Measurements from ENCODE around the gene PPFIA1.

PPFIA1 gene

DNA sequence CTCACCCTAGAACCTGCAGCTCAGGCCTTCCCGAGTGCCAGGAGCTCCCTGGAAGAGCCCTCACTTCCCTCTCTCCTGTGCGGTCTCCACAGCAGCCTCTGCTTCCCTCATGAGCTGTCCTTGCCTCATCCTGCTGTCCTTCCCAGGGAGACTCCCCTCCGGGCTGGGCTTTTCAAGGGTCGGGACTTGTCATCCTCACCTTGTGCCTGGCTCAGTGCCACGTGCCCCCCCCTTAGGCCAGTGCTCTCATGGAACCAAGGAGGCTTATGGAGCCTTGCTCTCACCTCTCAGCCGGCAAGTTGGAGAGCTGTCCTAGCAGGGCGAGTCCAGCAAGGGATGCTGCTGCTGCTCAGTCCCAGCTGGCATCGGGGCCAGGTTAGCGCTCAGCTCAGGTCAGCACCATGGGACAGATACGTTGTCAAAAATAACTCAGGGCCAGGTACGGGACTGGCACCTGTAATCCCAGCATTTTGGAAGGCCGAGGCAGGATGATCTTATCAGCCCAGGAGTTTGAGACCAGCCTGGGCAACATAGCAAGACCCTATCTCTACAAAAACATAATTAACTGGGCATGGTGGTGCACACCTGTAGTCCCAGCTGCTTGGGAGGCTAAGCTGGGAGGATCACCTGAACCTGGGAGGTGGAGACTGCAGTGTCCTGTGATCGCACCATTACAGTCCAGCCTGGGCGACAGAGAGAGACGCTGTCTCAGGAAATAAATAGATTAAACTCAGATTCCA lies 141.4 kb downstream of the PPFIA1 start:
- TF ChIP-seq, protein P1, sequence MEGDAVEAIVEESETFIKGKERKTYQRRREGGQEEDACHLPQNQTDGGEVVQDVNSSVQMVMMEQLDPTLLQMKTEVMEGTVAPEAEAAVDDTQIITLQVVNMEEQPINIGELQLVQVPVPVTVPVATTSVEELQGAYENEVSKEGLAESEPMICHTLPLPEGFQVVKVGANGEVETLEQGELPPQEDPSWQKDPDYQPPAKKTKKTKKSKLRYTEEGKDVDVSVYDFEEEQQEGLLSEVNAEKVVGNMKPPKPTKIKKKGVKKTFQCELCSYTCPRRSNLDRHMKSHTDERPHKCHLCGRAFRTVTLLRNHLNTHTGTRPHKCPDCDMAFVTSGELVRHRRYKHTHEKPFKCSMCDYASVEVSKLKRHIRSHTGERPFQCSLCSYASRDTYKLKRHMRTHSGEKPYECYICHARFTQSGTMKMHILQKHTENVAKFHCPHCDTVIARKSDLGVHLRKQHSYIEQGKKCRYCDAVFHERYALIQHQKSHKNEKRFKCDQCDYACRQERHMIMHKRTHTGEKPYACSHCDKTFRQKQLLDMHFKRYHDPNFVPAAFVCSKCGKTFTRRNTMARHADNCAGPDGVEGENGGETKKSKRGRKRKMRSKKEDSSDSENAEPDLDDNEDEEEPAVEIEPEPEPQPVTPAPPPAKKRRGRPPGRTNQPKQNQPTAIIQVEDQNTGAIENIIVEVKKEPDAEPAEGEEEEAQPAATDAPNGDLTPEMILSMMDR (IDR thresholded peaks at IDR 0.05; ENCODE audit: insufficient read depth, missing control alignments): no peak
- no peak for FAIRE-seq
- DNase-seq (ENCODE audit: insufficient read length, low spot score): no peak

DNA sequence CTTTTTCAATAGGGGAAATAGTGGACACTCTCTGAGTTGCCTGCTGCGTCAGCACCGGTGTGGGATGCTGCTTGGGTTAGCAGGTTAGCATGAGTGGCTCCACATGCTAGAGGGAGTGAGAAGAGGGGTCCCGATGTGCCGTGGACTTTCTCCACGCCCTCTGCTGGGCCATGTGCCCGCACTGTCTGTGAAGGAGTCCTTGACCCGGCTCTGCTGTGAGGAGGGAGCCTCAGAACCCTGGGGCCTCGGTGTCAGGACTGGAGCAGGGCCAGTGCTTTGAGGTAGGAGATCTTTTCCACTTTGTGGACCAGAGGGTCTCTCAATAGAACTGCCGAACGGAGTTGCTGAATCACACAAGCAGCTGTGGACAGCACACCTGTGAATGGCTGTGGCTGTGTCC lies 142.7 kb downstream of the PPFIA1 start:
- no peak for DNase-seq (ENCODE audit: insufficient read length, low spot score)
- FAIRE-seq: no peak

DNA sequence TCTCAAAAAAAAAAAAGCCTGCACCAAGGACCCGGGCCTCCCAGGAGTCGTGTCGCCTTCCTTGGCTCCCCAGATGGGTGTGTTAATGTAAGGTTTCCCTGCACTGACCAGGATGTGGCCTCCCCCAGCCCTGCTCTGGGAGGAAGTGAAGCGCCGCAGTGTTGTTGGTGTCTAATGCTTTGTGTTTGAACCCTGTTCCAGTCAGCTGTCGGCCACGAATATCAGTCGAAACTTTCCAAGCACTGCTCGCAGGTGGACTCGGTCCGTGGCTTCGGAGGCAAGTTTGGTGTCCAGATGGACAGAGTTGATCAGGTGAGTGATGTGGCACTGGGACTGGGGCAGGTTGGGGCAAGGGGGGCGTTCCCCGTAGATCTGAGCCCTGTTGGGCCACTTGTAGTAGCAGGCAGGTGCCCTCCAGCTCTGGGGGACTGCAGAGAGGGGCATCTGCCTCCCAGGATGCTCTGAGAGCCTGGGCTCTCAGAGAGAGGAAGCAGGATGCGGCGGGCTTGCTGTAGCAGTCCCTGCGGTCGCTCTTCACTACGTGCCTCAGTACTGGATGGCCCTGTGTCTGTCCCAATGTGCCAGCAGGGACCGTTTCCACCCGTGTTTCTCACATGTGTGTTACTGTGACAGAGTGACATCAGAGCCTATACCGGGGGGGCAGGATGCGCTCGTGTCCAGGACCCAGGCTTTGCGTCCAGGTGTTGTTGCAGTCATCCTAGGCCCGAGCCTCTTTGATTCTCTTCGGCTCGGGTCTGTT lies 144.0 kb downstream of the PPFIA1 start:
- TF ChIP-seq, protein P1 (IDR thresholded peaks at IDR 0.05; ENCODE audit: insufficient read depth, missing control alignments): no peak
- DNase-seq (ENCODE audit: insufficient read length, low spot score) (no peak), FAIRE-seq (no peak)

More for the DNA sequence above, 142.7 kb downstream of the PPFIA1 start:
- TF ChIP-seq, protein P1 (IDR thresholded peaks at IDR 0.05; ENCODE audit: insufficient read depth, missing control alignments): no peak

DNA sequence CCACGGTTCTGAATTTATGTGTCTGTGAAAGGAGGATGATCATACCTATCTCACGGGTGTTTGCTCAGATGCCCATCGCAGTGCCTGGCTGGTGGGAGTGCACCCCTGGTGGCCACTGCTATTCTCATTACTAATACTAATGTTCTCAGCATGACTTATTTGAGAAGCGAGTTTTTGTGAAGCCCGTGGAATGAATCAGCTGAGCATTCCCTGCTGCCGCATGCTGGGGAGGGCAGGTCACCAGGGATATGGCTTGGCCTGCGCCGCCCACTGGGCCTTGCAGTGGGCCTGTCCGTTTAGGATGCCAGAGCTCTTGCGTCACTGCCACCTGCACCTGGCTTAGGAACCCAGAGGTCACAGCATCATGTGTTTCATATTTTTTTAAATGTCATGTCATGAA lies 144.7 kb downstream of the PPFIA1 start:
- DNase-seq (ENCODE audit: insufficient read length, low spot score) (no peak), FAIRE-seq (no peak)
- TF ChIP-seq, protein P1 (IDR thresholded peaks at IDR 0.05; ENCODE audit: insufficient read depth, missing control alignments): no peak

DNA sequence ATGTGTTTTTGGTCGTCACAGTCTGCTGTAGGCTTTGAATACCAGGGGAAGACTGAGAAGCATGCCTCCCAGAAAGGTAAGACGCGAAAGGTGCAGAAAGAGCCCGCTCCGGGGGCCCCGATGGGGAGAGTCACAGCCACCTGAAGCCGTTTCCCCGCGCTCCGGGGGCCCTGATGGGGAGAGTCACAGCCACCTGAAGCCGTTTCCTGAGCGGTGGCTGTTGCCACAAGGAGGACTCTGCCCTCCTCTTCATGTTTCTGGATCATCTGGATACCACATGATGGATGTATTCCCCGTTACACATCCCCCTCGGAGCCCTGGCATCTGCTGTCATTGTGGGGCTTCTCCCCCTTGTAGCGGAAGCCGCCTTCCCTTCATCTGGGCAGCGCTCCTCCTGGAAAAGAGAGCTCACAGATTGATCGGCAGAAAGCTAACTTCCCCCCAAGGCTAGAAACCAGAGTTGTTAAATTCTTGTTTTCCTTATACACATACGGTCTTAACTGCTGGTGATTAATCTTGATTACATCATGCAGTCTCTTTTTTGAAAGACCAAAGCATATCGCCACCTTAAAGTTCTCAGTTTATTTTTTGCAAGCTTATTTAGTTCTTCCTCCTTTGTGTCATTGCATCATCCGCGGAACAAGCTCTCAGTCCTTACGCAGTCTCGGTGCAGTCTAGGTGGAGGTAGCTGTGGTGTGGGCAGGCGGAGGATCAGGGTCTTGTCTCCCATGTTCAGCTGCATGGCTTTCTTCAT lies 145.3 kb downstream of the PPFIA1 start:
- TF ChIP-seq, protein P1 (IDR thresholded peaks at IDR 0.05; ENCODE audit: insufficient read depth, missing control alignments): no peak

DNA sequence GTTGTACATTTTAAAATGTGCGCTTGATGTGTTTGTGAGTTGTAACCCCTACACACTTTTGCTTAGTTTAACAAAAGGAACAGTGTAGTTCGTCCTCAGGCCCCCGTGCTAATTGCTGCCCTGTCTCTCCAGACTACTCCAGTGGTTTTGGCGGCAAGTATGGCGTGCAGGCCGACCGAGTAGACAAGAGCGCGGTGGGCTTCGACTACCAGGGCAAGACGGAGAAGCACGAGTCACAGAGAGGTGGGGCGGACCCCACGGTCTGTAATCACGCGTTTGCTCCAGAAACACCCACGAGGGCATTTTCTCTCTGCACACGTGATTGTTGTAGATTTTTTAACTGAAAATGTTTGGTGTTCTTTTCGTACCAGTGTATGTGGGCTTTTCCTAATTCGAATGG lies 146.4 kb downstream of the PPFIA1 start:
- FAIRE-seq (no peak), DNase-seq (ENCODE audit: insufficient read length, low spot score) (no peak)
- TF ChIP-seq, protein P1 (IDR thresholded peaks at IDR 0.05; ENCODE audit: insufficient read depth, missing control alignments): no peak

More for the DNA sequence above, 145.3 kb downstream of the PPFIA1 start:
- FAIRE-seq (no peak), DNase-seq (ENCODE audit: insufficient read length, low spot score) (no peak)
